GM12891 (cell line): Measurements from ENCODE around the gene MICAL3.
"Not testable (repeated sequence)": the region's sequence is repeated elsewhere in the genome, so short reads cannot be mapped to it uniquely, and the experiment has no call there.

Experiments
- DNase-seq: peaks from one replicate; pipeline ENCODE4 v3.0.0; 2011; ENCODE audit warnings: low spot score; ENCODE audit not compliant: insufficient read length
- FAIRE-seq: peaks from 2 replicates; lab custom pipeline; 2011; peaks lifted over from hg19 to GRCh38; lab: Jason Lieb, UNC
- PAX5 ChIP-seq: IDR thresholded peaks from 2 replicates; pipeline ENCODE4 v1.6.1; 2011; ENCODE audit warnings: low read length, moderate library complexity, mild to moderate bottlenecking; ENCODE audit not compliant: insufficient read depth, severe bottlenecking
- POLR2A ChIP-seq: IDR thresholded peaks from 2 replicates; pipeline ENCODE4 v1.6.1; 2011; ENCODE audit warnings: low read depth, low read length, control low read depth
- POLR2AphosphoS5 ChIP-seq: IDR thresholded peaks from 2 replicates; pipeline ENCODE4 v1.6.1; 2011; ENCODE audit warnings: low read depth, low read length, control low read depth
- POU2F2 ChIP-seq: IDR thresholded peaks from 2 replicates; pipeline ENCODE4 v1.6.1; 2011; ENCODE audit warnings: low read depth, mild to moderate bottlenecking, control low read depth, low read length, moderate library complexity
- SPI1 ChIP-seq: IDR thresholded peaks from 2 replicates; pipeline ENCODE4 v1.6.1; 2011; ENCODE audit warnings: low read depth, low read length, control low read depth
- TAF1 ChIP-seq: IDR thresholded peaks from 2 replicates; pipeline ENCODE4 v1.6.1; 2011; ENCODE audit warnings: low read depth, low read length, control low read depth

The MICAL3 gene

DNA sequence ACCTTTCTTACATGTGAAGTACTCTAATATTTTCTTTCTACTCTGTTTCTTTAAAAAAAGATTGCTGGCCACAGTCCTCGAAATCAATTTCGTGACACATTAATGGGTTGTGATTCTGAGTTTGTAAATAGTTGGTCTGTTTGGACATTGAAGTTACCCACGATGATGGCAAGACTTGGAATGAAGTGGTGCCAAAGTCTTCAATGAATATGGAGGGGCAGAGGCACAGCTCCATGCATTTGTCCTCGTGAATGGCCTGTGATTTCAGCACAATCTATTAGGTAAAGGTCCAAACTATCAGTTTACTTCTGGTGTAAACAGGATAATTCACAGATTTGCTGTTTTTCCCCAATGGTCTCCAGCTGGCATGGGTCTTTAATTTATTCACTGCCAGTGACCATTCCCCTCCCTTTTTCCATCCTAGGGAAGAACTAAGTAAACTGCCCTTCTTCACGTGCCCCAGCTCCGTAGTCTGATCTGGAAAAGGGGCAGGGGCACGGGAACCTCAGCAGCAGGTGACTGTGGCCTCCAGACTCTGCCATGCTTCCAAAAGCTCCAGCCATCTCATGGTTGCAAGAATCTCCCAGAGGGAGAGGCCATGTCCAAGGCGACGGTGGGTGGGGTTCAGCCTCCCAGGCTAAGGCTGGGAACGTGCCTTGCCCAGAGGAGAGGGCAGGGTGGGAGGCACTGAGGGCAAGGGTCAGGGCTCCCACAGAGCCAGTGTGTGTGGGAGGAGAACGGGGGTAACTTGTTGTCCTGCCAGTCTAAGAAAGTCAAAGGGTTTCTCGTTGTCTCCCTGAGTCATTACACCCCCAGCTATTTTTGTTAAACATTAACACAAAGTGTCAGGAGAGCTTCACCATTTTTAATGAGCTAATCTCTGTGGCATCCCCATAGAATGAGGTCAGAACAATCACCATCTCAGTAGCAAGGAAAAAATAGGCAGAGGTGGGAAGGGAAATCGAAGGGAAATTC, 36.6 kb upstream of the MICAL3 start:
- FAIRE-seq (no peak), DNase-seq (no peak)
- TF ChIP-seq POLR2A (no peak), POLR2AphosphoS5 (no peak), PAX5 (no peak), SPI1 (no peak)

DNA sequence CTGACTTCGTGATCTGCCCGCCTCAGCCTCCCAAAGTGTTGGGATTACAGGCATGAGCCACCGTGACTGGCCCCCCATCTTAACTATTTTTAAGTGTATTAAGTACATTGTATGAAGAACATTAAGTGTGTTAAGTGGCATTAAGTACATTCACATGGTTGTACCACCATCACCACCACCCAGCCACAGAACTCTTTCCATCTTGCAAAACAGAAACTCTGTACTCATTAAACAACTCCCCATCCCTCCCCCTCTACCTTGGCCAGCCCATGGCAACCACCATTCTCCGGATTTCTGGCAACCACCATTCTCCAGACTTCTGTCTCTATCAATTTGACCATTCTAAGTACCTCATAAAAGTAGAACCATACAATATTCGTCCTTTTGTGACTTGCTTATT, 35.6 kb upstream of the MICAL3 start:
- TF ChIP-seq POLR2AphosphoS5 (no peak), TAF1 (no peak), SPI1 (no peak), PAX5 (no peak)
- FAIRE-seq (no peak), DNase-seq (no peak)

DNA sequence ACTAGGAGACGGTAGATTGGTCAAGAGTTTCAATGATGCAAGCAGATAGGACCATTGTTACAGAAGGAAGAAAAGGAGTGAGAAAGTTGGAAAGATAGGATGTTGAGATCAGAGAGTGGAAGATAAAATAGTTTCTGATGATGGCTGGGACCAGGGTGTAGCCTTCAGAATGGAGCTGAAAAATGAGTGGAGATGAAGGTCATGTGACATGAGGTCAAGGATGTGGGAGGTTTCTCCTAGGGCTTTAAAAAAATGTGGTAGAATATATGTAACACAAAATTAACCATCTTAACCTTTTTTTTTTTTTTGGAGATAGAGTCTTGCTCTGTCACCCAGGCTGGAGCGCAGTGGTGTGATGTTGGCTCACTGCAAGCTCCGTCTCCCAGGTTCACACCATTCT, 35.1 kb upstream of the MICAL3 start:
- FAIRE-seq (no peak), DNase-seq (no peak)
- no peak for TF ChIP-seq TAF1
- TF ChIP-seq PAX5, result no peak
- no peak for TF ChIP-seq POLR2A
- no peak for TF ChIP-seq POU2F2
- TF ChIP-seq POLR2AphosphoS5, result no peak
- TF ChIP-seq SPI1, result no peak

DNA sequence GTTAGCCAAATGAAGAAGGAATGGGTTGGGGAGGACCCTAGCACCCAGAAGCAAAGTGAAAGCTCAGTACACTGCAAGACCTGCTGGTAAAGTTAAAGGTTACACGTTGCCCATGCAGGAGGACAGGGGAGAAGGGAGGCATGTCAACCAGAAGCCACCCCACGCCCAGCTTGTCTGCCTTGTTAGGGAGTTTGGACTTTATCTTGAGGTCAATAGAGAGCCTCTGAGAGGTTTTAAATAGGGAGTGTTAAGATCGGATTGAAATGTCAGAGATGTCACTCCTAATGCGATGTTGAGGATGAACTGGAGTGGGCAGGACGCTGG, 34.7 kb upstream of the MICAL3 start:
- TF ChIP-seq SPI1 (no peak), PAX5 (no peak), POLR2AphosphoS5 (no peak), POU2F2 (no peak), POLR2A (no peak), TAF1 (no peak)
- FAIRE-seq, result no peak
- no peak for DNase-seq

DNA sequence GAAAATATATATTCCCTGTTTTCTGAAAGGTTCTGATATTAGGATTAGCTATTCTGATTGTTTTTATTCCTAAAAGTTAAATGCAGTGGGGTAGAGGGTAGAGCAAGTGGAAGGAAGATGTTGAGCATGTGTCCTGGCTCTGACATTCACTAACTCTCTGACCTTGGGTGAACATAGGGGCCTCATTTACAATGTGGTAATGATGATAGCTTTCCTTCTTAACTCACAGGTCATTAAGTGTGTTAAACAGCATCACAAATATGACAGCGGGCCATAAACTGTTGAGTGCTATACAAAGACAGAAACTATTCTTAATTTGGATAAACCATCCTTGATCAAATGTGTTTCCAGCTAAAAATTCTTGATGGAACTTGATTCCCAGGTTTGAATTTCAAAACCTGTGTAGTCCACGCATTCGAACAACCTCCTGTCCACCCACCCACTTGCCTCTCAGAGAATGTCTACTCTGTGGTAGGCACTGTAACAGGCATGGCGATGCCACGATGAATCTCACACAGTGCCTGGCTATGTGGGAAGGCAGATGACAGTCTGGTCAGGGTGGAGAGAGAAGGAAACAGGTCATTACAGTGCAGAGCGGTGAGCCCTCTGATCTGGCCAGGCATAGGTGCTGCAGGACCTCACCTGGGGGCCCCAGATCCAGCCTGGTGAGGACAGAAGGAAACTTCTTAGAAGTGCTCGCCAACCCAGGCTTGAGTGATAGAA, 34.2 kb upstream of the MICAL3 start:
- TF ChIP-seq TAF1, result no peak
- TF ChIP-seq POU2F2, result no peak
- no peak for TF ChIP-seq POLR2A
- TF ChIP-seq PAX5, result no peak
- no peak for TF ChIP-seq SPI1
- TF ChIP-seq POLR2AphosphoS5, result no peak
- no peak for DNase-seq
- FAIRE-seq, result no peak

DNA sequence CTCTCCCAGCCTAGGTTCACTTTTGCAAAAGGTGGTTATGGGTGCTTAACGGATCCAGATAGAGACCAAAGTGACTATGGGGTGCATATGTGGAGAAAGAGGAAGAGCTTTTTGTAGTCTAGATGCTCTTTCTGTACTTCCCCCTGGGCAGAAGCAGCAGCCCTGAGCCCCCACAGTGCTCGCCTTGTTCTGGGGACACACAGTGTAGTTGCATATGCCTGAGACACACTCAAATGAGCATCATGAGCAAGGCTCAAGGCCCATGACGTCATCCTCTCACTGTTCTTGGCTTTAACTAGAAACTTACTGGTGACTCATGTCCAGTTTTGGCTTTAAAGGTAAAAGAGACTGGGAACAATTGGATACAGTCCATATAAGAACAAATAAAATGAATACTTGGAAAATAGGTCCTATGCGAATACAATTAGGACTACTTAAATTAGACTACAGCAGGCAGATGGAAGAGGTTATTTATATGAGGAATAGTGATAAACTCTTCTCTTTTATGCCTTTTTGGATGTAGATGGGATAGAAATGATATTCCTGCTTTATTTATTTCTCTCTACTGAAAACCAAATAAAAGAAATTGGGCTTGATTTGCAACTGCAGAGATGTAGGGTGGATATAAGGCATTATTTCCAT, 33.3 kb upstream of the MICAL3 start:
- FAIRE-seq (peak; percentile 80), DNase-seq (no peak)
- peak; percentile 91 for TF ChIP-seq SPI1
- no peak for TF ChIP-seq POLR2A
- TF ChIP-seq TAF1, result no peak
- peak; percentile 39; the same call in 1 of the 2 replicates for TF ChIP-seq POU2F2

DNA sequence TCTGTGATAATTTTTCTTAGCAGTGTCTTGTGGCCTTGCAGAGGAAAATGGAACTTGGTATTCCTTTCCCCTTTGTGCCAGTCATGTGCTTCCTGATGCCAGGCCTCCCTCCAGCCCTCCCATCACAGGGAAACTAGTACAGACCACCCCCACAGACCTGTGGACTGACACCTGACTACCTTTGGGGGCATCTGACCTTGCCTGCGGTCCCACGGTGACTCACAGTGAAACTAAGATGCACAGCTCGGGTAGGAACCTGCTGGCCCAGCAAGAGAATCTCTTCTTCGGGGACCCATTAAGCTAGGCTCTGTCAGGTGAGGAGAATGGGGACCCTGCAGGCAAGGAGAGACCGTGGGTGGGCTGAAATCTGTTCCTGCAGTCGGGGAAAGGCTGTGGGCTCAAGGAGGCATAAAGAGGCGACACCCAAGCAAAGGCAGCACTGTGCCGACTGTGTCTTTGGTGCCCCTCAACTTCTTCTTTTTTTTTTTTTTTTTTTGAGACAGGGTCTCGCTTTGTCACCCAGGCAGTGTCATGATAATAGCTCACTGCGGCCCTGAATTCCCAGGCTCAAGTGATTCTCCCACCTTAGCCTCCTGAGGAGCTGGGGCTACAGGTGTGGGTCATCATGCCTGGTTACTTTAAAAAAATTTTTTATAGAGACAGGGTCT, 32.6 kb upstream of the MICAL3 start:
- DNase-seq, result peak; percentile 61
- TF ChIP-seq TAF1 (no peak), POU2F2 (0 out of 2 replicates have a peak, but pooled peaks have one; percentile 26)
- peak; percentile 91 for FAIRE-seq

DNA sequence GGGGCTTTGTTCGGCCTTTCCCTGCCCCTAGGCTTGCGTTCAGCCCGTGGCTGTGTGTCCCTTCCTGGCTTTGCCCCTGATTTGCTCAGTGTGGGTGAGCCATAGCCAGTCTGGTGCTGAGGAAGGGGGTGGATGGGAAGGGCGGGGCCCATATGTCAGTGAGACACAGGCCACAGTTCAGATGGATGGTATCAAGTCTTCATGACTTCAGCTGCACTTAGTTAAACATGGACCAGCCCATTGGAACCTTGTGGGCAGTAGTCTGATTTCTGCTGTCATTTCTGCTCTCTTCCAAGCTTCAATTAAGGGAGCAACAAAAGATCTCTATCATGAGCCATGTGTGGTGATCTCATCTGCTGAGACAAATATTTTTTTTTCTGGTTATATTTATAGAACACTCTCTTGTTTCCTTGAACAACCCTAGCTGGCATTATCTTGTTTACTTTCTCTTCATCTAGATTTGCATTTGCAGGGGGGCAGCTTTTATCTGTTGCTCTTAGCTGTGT, 31.9 kb upstream of the MICAL3 start:
- no peak for TF ChIP-seq POU2F2
- TF ChIP-seq TAF1, result no peak
- TF ChIP-seq POLR2A, result no peak
- TF ChIP-seq SPI1, result no peak
- TF ChIP-seq PAX5, result no peak
- TF ChIP-seq POLR2AphosphoS5, result no peak
- DNase-seq (no peak), FAIRE-seq (peak; percentile 79)

DNA sequence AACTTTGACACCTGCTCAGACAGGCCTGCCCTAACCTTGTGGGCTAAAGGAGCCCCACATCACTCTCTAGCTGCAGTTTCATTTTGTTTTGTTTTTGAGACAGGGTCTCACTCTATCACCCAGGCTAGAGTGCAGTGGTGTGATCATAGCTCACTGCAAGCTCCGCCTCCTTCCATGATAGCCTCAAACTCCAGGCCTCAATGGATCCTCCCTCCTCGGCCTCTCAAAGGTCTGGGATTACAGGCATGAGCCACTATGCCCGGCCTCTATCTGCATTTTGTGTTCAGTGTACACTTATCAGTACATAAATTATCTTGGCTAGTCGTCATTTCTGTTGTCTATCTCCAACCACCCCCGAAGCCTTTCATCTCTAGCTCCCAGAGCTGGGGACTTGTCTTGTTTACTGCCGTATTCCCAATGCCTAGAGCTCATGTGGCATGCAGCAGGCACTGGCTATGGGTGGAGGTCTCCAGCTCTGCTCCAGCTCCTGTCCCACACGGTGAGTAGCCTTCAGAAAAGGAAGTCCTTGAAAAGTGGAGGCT, 31.3 kb upstream of the MICAL3 start:
- no peak for TF ChIP-seq TAF1
- no peak for TF ChIP-seq SPI1
- TF ChIP-seq POU2F2, result no peak
- TF ChIP-seq POLR2AphosphoS5, result no peak
- TF ChIP-seq POLR2A, result no peak
- TF ChIP-seq PAX5, result no peak
- no peak for FAIRE-seq
- DNase-seq, result no peak

DNA sequence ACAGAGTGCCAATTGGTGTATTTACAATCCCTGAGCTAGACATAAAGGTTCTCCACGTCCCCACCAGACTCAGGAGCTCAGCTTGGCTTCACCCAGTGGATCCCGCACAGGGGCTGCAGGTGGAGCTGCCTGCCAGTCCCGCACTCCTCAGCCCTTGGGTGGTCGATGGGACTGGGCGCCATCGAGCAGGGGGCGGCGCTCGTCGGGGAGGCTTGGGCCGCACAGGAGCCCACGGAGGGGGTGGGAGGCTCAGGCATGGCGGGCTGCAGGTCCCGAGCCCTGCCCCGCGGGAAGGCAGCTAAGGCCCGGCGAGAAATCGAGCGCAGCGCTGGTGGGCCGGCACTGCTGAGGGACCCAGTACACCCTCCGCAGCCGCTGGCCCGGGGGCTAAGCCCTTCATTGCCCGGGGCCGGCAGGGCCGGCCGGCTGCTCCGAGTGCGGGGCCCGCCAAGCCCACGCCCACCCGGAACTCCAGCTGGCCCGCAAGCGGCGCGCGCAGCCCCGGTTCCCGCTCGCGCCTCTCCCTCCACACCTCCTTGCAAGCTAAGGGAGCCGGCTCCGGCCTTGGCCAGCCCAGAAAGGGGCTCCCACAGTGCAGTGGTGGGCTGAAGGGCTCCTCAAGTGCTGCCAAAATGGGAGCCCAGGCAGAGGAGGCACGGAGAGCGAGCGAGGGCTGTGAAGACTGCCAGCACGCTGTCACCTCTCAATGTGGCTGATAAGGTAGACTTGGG, 29.0 kb upstream of the MICAL3 start:
- DNase-seq, FAIRE-seq: not testable (repeated sequence)

DNA sequence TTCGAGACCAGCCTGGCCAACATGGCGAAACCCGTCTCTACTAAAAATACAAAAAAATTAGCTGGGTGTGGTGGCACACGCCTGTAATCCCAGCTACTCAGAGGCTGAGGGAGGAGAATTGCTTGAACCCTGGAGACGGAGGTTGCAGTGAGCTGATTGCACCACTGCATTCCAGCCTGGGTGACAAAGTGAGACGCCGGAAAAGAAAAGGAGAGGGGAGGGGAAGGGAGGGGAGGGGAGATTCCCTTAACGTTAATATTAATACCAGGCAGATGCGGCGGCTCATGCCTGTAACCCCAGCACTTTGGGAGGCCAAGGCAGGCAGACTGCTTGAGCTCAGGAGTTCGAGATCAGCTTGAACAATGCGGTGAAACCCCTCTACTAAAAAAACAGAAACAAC, 26.8 kb upstream of the MICAL3 start:
- FAIRE-seq, DNase-seq: not testable (repeated sequence)
